ENCODE data around the gene ERMAP.

The ERMAP gene

DNA sequence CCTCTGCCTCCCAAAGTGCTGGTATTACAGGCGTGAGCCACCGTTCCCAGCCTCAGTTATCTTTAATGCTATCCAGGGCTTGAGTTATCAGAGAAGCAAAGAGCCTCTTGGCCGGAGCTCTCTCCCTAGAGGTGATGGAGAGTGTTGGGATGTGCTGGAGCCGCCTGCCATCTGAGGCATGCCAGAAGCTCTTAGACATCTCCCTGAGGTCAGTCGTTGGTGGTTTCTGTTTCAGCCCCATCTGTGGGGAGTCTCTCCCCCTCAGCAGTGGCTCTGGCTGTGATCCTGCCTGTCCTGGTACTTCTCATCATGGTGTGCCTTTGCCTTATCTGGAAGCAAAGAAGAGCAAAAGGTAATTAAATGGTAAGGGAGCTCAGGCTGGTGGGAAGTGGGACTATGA lies 17.9 kb downstream of the ERMAP start:
- TF ChIP-seq L3MBTL2 (conservative IDR thresholded peaks at IDR 0.05) (no peak), ELF4 (IDR thresholded peaks at IDR 0.05) (no peak), NFRKB (IDR thresholded peaks at IDR 0.05) (no peak), ZNF384 (IDR thresholded peaks at IDR 0.05) (no peak), FOXA1 (IDR thresholded peaks at IDR 0.05) (no peak), FOXM1 (IDR thresholded peaks at IDR 0.05; ENCODE audit: borderline replicate concordance) (no peak), BHLHE40 (IDR thresholded peaks at IDR 0.05; ENCODE audit: borderline replicate concordance) (no peak), FOXK2 (IDR thresholded peaks at IDR 0.05) (no peak), LEF1 (IDR thresholded peaks at IDR 0.05; ENCODE audit: borderline replicate concordance) (no peak), SUZ12 (IDR thresholded peaks at IDR 0.05) (no peak)
- ChIA-PET CTCF (interaction anchor here (0.9 kb wide), 1 partner anchor 12 kb away, joined by 7 read pairs; the partner anchor contains the start of gene ZNF691), POLR2A (interaction anchor here (1.3 to 3.0 kb wide), 4 partner anchors 9 to 68 kb away, joined by 3 to 43 read pairs (median 6); partner anchors contain the start of genes C1orf50, P3H1 and ZNF691)
- DNase-seq (ENCODE audit: extremely low spot score) = no peak

DNA sequence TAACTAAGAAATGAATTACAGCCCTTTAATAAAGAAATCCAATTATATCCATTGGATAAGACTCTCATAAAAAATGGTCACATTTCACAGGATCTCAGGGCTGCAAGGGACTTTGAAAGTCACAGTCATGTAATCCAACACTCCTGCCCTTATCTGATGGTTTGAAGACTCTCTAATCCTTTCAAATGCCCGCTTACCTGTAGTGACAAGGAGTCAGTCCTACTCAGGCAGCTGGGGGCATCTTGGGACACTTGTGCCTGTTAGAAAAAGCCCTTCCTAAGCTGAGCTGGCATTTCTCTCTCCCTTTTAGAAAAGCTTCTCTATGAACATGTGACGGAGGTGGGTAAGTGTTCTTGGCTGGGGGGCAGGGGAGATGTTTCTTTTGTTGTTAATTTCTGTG lies 18.5 kb downstream of the ERMAP start:
- ChIA-PET POLR2A (interaction anchor here (1.1 to 3.0 kb wide), 5 partner anchors 8 to 69 kb away, joined by 3 to 43 read pairs (median 5); partner anchors contain the start of genes C1orf50, P3H1 and ZNF691), CTCF (interaction anchor here (0.9 kb wide), 1 partner anchor 11 kb away, joined by 7 read pairs; the partner anchor contains the start of gene ZNF691)
- no peak for DNase-seq (ENCODE audit: extremely low spot score)
- TF ChIP-seq HDGF (IDR thresholded peaks at IDR 0.05; ENCODE audit: borderline replicate concordance) = no peak
- TF ChIP-seq BHLHE40 (IDR thresholded peaks at IDR 0.05; ENCODE audit: borderline replicate concordance) = no peak
- no peak for TF ChIP-seq ARNT (IDR thresholded peaks at IDR 0.05)
- no peak for TF ChIP-seq FOXK2 (IDR thresholded peaks at IDR 0.05)

DNA sequence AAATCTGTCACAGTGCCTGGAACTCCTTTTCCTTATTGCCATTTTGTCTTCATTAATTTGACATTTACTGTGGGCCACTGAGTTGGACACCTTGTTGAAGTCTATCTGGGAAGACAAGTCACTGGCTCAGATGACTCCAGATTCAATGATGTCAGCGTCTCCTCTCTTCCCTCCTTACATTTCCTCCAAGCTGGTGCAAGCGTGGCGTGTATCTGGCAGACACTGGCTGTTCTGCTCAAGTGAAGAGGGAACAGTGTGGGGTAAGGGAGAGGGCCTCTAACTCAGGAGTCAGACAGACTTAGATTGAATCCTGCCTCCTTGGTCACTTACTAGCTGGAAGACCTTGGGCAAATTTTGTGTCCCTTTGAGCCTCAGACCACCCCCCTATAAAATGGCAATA lies 20.8 kb downstream of the ERMAP start:
- no peak for DNase-seq (ENCODE audit: extremely low spot score)
- ChIA-PET CTCF (interaction anchor here (1.0 kb wide), 1 partner anchor 13 kb away, joined by 4 read pairs; no protein-coding TSS in a partner anchor), POLR2A (interaction anchor here (2.1 kb wide), 1 partner anchor 10 kb away, joined by 34 read pairs; the partner anchor contains the start of gene ZNF691)

DNA sequence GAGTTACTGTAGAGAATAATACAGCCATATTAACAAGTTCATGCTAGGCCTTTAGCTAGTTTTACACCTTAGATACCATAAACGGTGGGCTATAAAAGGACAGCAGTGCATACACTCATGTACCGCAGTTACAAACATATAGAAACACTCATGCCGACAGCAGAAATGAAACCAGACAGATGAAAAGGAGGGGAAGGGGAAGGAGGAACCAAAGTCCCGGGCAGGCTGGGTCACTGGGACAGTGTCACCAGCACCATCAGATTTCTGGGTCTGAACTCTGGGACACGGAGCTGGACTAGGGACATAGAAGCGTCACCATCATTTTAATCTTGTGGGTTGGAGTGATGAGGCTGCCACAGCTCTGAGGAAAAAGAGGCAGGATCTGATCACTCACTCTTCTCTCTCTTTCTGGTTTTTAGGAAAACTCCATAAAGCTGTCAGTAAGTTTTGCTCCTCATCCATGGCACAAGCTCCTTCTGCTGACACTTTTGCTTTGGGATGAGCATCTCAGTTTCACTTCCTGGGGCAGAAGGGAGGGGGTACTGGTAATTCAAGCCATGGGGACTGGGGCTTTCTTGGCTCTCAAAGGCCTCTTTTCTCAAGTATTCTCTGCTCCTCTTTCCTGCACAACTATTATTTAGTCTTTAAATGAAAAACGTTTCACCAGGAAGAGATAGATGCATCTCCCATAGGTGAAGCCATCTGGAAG lies 21.7 kb downstream of the ERMAP start:
- CTCF ChIA-PET = no interaction called here
- POLR2A ChIA-PET = interaction anchor here (2.1 kb wide), 1 partner anchor 9 kb away, joined by 34 read pairs; the partner anchor contains the start of gene ZNF691
- no peak for DNase-seq (ENCODE audit: extremely low spot score)
- TF ChIP-seq BHLHE40 (IDR thresholded peaks at IDR 0.05; ENCODE audit: borderline replicate concordance) (no peak), ZNF384 (IDR thresholded peaks at IDR 0.05) (no peak), HDGF (IDR thresholded peaks at IDR 0.05; ENCODE audit: borderline replicate concordance) (no peak), TARDBP (IDR thresholded peaks at IDR 0.05) (no peak), FOXK2 (IDR thresholded peaks at IDR 0.05) (no peak), CTBP1 (IDR thresholded peaks at IDR 0.05; ENCODE audit: borderline replicate concordance) (no peak), FOXM1 (IDR thresholded peaks at IDR 0.05; ENCODE audit: borderline replicate concordance) (no peak), SUZ12 (IDR thresholded peaks at IDR 0.05) (no peak)

More for the DNA sequence above, 20.8 kb downstream of the ERMAP start:
- TF ChIP-seq ZNF384 (IDR thresholded peaks at IDR 0.05) (no peak), FOXM1 (IDR thresholded peaks at IDR 0.05; ENCODE audit: borderline replicate concordance) (no peak), L3MBTL2 (conservative IDR thresholded peaks at IDR 0.05) (no peak), ELF4 (IDR thresholded peaks at IDR 0.05) (no peak), ARNT (IDR thresholded peaks at IDR 0.05) (no peak), LEF1 (IDR thresholded peaks at IDR 0.05; ENCODE audit: borderline replicate concordance) (no peak), TARDBP (IDR thresholded peaks at IDR 0.05) (no peak)

DNA sequence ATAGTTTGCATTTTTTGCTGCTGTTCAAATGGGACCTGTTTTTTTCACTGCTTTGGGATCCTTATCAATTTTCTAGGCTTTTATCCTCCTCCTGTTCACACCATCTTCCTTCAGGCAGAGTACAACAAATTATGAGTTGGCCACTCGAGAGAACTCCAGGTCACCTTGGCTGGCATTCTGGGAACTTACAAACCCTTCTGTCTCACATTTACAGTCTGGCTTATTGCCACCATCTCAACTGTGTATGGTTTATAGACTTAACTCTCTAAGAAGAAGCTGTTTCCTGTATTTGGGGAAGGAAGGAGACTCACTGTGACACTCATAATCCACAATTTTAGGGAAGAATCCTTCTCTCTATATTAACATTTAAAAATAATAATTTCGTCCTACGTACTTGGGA lies 24.1 kb downstream of the ERMAP start:
- ChIA-PET POLR2A (no interaction called here), CTCF (no interaction called here)
- no peak for TF ChIP-seq NFRKB (IDR thresholded peaks at IDR 0.05)
- TF ChIP-seq, protein P1, sequence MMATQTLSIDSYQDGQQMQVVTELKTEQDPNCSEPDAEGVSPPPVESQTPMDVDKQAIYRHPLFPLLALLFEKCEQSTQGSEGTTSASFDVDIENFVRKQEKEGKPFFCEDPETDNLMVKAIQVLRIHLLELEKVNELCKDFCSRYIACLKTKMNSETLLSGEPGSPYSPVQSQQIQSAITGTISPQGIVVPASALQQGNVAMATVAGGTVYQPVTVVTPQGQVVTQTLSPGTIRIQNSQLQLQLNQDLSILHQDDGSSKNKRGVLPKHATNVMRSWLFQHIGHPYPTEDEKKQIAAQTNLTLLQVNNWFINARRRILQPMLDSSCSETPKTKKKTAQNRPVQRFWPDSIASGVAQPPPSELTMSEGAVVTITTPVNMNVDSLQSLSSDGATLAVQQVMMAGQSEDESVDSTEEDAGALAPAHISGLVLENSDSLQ (IDR thresholded peaks at IDR 0.05) = no peak
- TF ChIP-seq SP1 (IDR thresholded peaks at IDR 0.05) = no peak
- no peak for TF ChIP-seq ARNT (IDR thresholded peaks at IDR 0.05)
- DNase-seq (ENCODE audit: extremely low spot score) = no peak

DNA sequence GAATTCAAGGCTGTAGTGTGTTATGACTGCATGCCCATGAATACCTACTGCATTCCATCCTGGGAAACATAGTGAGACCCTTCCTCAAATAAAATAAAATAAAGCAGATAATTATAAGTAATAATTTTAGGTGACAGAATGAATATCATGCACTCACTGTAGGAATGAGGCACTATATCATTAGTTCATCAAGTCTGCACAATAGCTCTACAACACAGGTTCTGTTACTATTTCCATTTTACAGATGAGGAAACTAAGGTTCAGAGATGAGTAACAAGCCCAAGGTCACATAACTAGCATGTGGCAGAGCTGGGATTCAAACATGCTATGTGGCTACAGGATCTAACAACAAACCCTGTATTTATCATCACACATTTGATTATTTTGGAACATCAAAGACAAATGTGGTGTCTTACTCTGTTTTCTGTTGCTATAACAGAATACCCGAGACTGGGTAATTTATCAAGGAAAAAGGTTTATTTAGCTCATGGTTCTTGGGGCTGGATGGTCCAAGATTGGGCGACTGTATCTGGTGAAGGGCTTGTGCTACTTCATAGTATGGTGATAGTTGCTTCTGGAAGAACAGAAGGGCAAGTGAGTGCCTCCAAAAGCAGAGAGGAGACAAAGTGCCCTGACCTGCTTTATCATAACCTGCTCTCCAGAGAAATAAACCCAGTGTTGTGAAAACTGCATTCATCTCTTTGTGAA lies 24.7 kb downstream of the ERMAP start:
- CTCF ChIA-PET = no interaction called here
- TF ChIP-seq FOXM1 (IDR thresholded peaks at IDR 0.05; ENCODE audit: borderline replicate concordance) = no peak
- TF ChIP-seq TARDBP (IDR thresholded peaks at IDR 0.05) = no peak
- no peak for TF ChIP-seq FOXA1 (IDR thresholded peaks at IDR 0.05)
- TF ChIP-seq ZNF384 (IDR thresholded peaks at IDR 0.05) = no peak
- TF ChIP-seq NFRKB (IDR thresholded peaks at IDR 0.05) = no peak
- TF ChIP-seq ELF4 (IDR thresholded peaks at IDR 0.05) = no peak
- POLR2A ChIA-PET = no interaction called here
- DNase-seq (ENCODE audit: extremely low spot score) = no peak

DNA sequence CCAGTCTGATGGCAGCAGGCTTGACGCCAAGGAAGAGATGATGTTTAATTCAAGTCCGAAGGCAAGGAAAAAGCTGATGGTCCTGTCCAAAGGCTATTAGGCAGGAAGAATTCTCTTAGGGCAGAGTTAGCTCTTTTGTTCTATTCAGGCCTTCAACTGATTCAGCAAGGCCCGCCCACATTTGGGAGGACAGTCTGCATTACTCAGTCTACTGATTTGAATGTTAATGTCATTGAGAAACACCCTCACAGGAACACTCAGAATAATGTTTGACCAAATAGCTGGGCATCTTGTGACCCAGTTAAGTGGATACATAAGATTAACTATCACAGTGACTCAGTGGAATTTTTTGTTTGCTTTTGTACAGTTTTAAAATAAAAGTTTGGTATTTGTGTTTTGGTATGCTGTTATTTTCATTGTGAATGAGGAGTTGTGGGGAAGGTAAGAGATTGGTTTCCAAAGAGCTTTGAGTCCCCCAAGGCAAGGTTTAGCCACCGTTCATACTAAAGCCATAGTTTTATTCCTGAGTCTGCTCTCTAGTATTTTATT lies 27.7 kb downstream of the ERMAP start:
- TF ChIP-seq FOXK2 (IDR thresholded peaks at IDR 0.05) (no peak), TARDBP (IDR thresholded peaks at IDR 0.05) (no peak), LEF1 (IDR thresholded peaks at IDR 0.05; ENCODE audit: borderline replicate concordance) (no peak), ELF4 (IDR thresholded peaks at IDR 0.05) (no peak), ZNF384 (IDR thresholded peaks at IDR 0.05) (no peak), L3MBTL2 (conservative IDR thresholded peaks at IDR 0.05) (no peak), ARNT (IDR thresholded peaks at IDR 0.05) (no peak), FOXA1 (IDR thresholded peaks at IDR 0.05) (no peak)
- TF ChIP-seq, protein P1 (IDR thresholded peaks at IDR 0.05) = no peak
- POLR2A ChIA-PET = no interaction called here
- CTCF ChIA-PET = no interaction called here
- DNase-seq (ENCODE audit: extremely low spot score) = no peak
